Midbrain (tissue), 1 donor: ENCODE data around the gene AFF3.
"Not testable (repeated sequence)": the region's sequence is repeated elsewhere in the genome, so short reads cannot be mapped to it uniquely, and the experiment has no call there.

Experiments
- DNase-seq: peaks from one replicate; lab custom pipeline; 2025; lab: John Stamatoyannopoulos, UW

AFF3 gene

DNA sequence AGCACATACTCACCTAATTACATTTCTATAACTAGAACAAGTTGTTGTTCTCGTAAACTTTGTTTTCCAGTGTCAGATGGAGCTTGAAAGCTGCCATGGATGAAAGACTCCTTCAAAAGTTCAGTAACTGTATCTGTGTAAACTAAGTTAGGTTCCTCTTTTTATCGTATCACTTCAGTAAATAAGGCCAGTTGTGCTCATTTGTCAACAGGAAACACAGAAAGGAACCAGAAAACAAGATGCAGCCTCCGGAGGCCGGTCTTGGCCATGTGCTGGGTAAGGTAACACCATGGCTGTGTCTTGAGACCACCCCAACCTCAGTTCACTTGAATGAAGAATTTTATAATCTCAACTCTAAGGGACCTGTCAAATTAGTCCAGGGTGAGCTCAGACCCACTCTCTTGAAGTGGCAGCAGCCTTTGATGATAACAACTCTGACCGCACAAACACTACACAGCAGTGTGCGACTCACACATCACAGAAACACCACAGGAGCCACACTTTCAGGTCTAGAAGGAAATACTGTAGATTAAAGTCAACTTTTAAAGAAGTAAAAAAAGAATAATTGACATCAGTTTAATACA is 213.8 kb downstream of the AFF3 start:
- DNase-seq: no peak

- not testable (repeated sequence) for DNase-seq
Observed at GRCh38 chr2:99927690-99928207, 214.6 kb downstream of the AFF3 start.

DNA sequence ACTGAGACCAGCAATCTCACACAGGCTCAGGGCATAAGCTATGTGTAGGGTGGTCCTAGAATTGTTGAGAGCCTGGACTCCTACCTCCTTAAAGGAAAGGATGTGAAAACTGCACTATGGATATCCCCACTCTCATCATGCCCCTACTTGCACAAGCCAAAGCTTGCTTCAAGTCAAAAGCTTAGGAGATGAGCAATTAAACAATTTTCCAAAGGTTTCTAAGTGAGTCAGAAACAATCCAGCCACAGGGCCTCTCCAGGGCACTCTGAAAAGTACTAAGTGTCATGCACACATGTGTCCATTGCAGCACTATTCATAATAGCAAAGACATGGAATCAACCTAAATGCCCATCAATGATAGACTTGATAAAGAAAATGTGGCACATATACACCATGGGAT is 215.4 kb downstream of the AFF3 start:
- no peak for DNase-seq

- DNase-seq: no peak
Observed at GRCh38 chr2:99925960-99926359, 216.4 kb downstream of the AFF3 start.

- DNase-seq: no peak
Observed at GRCh38 chr2:99922664-99923063, 219.7 kb downstream of the AFF3 start.

DNA sequence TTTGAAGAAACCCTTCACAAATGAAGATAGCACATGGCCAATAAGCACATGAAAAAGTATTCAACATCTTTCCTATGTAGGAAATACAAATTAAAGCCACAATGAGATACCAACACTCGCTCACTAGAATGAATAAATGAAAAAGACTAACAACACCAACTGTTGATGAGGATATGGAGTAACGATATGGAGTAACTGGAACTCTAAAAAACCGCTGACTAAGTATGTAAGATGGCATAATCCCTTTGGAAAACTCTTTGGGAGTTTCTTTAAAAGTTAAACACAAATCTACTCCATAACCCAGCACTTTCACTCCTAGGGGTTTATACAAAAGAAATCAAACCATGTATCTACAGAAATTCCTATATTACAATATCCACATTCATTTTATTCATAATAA is 220.5 kb downstream of the AFF3 start:
- DNase-seq: no peak

- no peak for DNase-seq
Observed at GRCh38 chr2:99918389-99918788, 224.0 kb downstream of the AFF3 start.

DNA sequence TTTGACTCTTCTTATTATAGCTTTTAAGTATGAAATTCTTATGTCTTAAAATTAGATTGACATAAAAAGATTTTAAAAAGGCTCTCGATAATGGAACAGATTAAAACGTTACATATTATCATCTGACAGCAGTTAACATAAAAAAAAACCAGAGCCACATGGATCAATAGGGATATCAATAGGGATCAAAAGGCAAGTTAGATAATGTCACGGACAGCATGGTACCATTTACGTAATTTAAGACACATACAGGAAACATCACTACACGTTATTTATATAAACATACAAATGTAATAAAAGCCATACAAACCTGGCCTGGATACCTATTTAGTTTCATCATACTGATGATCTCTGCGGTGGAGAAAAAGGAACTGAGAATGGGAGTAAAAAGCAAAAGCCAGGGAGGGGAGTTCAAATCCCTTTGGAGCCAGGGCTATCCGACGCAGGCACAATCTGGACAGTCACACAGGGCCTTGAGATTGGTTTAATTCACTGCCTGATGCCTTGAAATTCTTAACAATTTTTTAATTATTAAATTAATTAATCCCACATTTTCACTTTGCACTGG is 227.2 kb downstream of the AFF3 start:
- DNase-seq: no peak

GRCh38 chr2:99911736-99912135 is 230.7 kb downstream of the AFF3 start:
- DNase-seq: no peak

DNA sequence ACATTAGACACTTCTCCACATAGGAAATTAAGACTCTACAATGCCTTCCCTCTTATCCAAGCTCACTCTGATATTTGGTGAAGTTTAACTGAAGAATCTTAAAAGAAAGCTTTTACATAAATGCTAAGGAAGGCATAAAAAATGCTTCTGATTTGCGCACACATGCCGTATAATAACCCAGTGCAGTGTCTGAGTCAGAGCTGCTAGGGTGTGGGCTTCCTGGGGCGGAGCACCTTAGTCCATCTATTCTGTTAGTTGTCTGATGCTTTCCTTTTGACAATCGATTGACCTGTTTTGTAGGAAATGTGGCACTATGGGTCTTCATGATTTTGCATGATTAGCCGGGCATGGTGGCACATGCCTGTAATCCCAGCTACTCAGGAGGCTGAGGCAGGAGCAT is 231.5 kb downstream of the AFF3 start:
- DNase-seq: no peak

DNA sequence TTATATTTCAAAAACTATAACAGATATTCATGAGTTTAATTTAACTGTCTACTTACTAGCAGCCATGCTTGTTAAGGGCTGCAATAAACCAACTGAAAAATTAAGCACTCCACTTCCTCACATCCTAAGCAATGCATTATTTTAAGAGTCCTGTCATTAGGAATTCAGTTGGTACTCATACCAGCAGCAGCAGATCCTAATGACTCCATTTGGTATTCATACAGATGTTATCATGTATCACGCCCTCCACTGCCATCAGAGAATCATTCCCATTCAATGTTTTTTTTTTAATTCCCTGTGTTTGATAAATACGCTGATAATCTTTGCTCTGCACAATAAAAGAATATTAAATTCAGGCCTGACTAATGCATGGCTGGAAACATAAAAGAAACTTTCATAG is 236.8 kb downstream of the AFF3 start:
- DNase-seq: no peak

GRCh38 chr2:99905025-99905424 is 237.4 kb downstream of the AFF3 start:
- no peak for DNase-seq

GRCh38 chr2:99903981-99904380 is 238.4 kb downstream of the AFF3 start:
- no peak for DNase-seq

GRCh38 chr2:99900556-99900955 is 241.8 kb downstream of the AFF3 start:
- DNase-seq: peak; percentile 72

- no peak for DNase-seq
Observed at GRCh38 chr2:99899882-99900281, 242.5 kb downstream of the AFF3 start.

- no peak for DNase-seq
Observed at GRCh38 chr2:99899058-99899855, 243.1 kb downstream of the AFF3 start.

GRCh38 chr2:99898336-99899048 is 243.9 kb downstream of the AFF3 start:
- no peak for DNase-seq

DNA sequence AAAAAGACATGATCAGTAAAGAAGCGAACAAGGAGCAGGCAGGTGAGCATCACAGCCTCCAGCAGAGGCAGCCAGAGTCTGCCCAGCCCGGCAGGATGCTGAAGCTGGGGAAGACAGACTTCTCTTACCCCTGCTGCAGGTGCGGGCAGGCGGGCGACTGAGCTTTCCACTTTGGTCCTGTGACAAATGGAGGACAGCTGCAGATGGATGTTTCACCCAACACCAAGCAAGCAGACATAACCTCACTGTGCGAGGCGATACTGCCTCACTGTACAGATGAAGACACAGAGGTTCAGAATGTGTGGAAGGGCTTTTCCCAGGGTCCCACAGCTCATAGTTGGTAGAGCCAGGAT is 251.0 kb downstream of the AFF3 start:
- no peak for DNase-seq

DNA sequence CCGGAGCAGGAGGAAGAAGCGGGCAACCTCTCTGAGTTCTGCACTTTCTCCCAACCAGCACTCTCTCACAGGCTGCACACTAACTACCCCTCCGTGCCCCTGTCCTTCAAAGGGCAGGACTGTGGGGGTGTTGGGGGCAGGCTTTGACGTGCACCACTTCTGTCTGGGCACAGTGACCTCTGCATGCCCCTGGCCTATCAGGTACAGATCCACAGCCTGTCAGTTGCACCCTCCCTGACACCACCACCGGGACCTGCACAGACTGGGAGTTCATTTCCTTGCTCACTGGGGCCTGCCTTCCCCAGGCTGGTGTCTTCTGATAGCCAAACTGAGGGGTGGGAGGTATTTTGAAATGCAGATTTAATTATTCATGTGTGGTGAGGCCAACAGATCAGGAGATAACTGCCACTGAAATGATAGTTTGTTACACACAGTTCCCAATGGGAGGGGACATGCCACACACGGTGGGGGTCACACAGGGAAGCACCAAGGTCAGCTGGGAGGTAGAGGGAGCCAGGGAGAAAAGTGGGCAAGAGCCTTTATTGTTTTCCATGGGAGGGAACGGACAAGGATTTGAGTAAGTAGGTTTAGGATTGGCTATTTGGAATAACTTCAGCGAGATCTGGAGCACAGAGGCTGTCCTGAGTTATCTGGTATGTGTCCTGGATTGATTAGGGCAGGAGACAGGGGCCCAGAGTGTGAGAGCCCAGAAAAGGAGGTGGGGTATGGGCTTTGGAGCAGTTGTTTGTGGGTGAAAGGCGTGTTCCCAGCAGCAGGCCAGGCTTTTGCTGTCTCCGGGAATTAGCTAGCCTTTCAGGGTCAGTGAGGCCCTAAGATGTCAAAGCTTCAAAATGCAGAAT is 251.6 kb downstream of the AFF3 start:
- no peak for DNase-seq

DNA sequence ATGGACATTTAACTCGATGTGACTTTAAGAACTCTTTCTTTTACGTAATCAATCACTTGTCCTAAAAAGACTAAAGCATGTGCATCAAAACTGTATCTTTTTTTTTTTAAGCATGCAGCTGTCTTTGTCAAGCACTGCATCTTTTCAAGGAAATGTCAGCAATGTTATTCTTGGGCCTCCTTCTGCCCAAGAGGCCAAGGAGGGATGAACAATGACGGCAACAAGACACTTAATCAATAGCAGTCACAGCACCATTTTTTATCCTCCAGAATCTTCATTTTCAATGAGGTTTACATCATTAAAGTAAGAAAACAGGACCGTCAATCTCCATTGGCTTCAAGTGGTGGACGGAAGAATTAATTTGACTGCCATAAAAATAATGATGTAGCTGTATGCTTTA is 253.8 kb downstream of the AFF3 start:
- DNase-seq: no peak

DNA sequence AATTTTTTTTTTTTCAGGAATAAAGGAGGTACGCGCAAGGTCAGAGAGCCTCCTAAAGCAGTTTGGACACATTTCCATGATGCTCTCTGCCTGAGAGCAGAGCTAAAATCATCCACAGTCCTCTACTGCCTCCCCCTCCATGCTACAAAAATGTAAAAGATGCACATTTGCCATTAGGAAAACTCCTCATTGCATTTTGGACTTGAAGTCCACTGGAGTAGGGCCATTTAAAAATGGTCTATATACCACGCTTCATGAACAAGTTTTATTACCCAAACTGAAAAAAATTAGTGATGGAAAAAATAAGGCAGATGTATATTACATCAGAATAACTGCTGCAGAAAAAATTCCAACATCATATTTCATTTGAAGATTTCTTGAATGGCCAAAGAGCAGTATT is 256.0 kb downstream of the AFF3 start:
- no peak for DNase-seq

- no peak for DNase-seq
Observed at GRCh38 chr2:99883358-99883757, 259.0 kb downstream of the AFF3 start.
